B cell (primary cell): ENCODE data around the gene MBD6. TPM values are rescaled to one million over a fixed set of nuclear protein-coding genes. Genes with fewer than 3 reads are reported as not detected.
A peak's percentile ranks its signal among the peaks of the same experiment; 100 is the strongest.

ENCODE experiments used
- ATAC-seq: fragments of 200-7000 bp; cut with Tn5 transposase; one replicate; pipeline ENCODE4 v1.10.0; 2021; ENCODE audit warnings: low read depth, mild to moderate bottlenecking, moderate number of reproducible peaks, moderate library complexity
- CTCF ChIA-PET: fragments of 350-600 bp; sonication (Branson Sonifier 250); formaldehyde crosslinking; loops from one replicate; lab custom pipeline; 2021; ENCODE audit warnings: antibody characterized with exemption, inconsistent platforms; lab: Charles Lee
- POLR2A ChIA-PET: fragments of 350-600 bp; sonication (Branson Sonifier 250); formaldehyde crosslinking; loops from one replicate; lab custom pipeline; 2021; ENCODE audit warnings: antibody characterized with exemption; lab: Charles Lee
- DNase-seq: peaks from one replicate; pipeline ENCODE4 v3.0.0; 2013
- H2AFZ ChIP-seq: 2 replicates; pipeline ENCODE4 v1.6.1; 2012; ENCODE audit warnings: mild to moderate bottlenecking, low read depth, low read length; ENCODE audit not compliant: insufficient read depth, poor library complexity, severe bottlenecking
- H3K27ac ChIP-seq, 2 donors: 1 replicate in 1 of 2; 2 replicates in 1 of 2; pipeline ENCODE4 v1.5.1; 2012 to 2013; ENCODE audit warnings: low read length in 2 of 2, mild to moderate bottlenecking in 2 of 2, moderate library complexity in 1 of 2
- H3K27me3 ChIP-seq, 4 experiments: fragments of 200-600 bp in 1 of 4; sonication (generic) in 1 of 4; replicated peaks in 1 of 4; 1 replicate in 2 of 4; 2 replicates in 2 of 4; pipeline versions ENCODE4 v1.6.1 to v1.7.0; 2013 to 2016; ENCODE audit warnings: low read length in 3 of 4, mild to moderate bottlenecking in 2 of 4, mixed read lengths in 1 of 4, moderate library complexity in 1 of 4; ENCODE audit not compliant: insufficient read depth in 4 of 4, control insufficient read depth in 3 of 4; ENCODE audit errors: control extremely low read depth in 1 of 4
- H3K36me3 ChIP-seq, 2 experiments: replicated peaks in 1 of 2; 1 replicate in 1 of 2; 2 replicates in 1 of 2; pipeline versions ENCODE4 v1.6.1 to v1.7.1; 2013; ENCODE audit warnings: low read length in 1 of 2; ENCODE audit not compliant: insufficient read depth in 2 of 2, control insufficient read depth in 1 of 2; ENCODE audit errors: control extremely low read depth in 1 of 2, extremely low read depth in 1 of 2
- H3K4me1 ChIP-seq, 2 donors: fragments of 200-600 bp in 1 of 2; sonication (generic) in 1 of 2; 1 replicate in 1 of 2; 2 replicates in 1 of 2; pipeline versions ENCODE4 v1.5.1 to v1.6.1; 2013 to 2017; ENCODE audit warnings: low read length in 2 of 2; ENCODE audit not compliant: control insufficient read depth in 2 of 2, insufficient read depth in 2 of 2
- H3K4me2 ChIP-seq: replicated peaks from 2 replicates; pipeline ENCODE3; 2012; ENCODE audit warnings: mild to moderate bottlenecking, low read depth, low read length; ENCODE audit not compliant: poor library complexity, severe bottlenecking
- H3K4me3 ChIP-seq, 5 experiments: fragments of 200-600 bp in 1 of 5; sonication (generic) in 1 of 5; 1 replicate in 3 of 5; 2 replicates in 2 of 5; pipeline versions ENCODE4 v1.5.1 to v1.7.0; 2011 to 2016; ENCODE audit warnings: low read length in 4 of 5, mild to moderate bottlenecking in 4 of 5, low read depth in 2 of 5, control low read depth in 1 of 5, moderate library complexity in 1 of 5; ENCODE audit not compliant: insufficient read depth in 1 of 5; ENCODE audit errors: control extremely low read depth in 1 of 5, extremely low read depth in 1 of 5
- H3K79me2 ChIP-seq: fragments of 200-600 bp; sonication (generic); one replicate; pipeline ENCODE4 v1.6.0; 2016; ENCODE audit warnings: low read length; ENCODE audit not compliant: control insufficient read depth, insufficient read depth
- H3K9ac ChIP-seq: fragments of 200-600 bp; sonication (generic); 2 replicates; pipeline ENCODE4 v1.6.1; 2017; ENCODE audit warnings: mild to moderate bottlenecking, low read length, moderate library complexity
- H3K9me3 ChIP-seq, 3 donors: one replicate each; pipeline versions ENCODE4 v1.6.1 to v1.7.1; 2013; ENCODE audit warnings: low read length in 2 of 3; ENCODE audit not compliant: control insufficient read depth in 2 of 3, insufficient read depth in 1 of 3; ENCODE audit errors: control extremely low read depth in 1 of 3
- H4K20me1 ChIP-seq: 2 replicates; pipeline ENCODE4 v1.6.0; 2012; ENCODE audit warnings: mild to moderate bottlenecking, low read length; ENCODE audit not compliant: insufficient read depth, control insufficient read depth, poor library complexity, severe bottlenecking
- H3K27ac Mint-ChIP-seq: one replicate; pipeline ENCODE4 v1.8.0; 2021; ENCODE audit warnings: mixed read lengths
- H3K27me3 Mint-ChIP-seq: one replicate; pipeline ENCODE4 v1.8.0; 2021; ENCODE audit warnings: mixed read lengths
- H3K4me1 Mint-ChIP-seq: one replicate; pipeline ENCODE4 v1.8.0; 2021; ENCODE audit warnings: mixed read lengths
- H3K4me3 Mint-ChIP-seq: one replicate; pipeline ENCODE4 v1.8.0; 2021; ENCODE audit warnings: mixed read lengths
- H3K9me3 Mint-ChIP-seq: one replicate; pipeline ENCODE4 v1.8.0; 2022; ENCODE audit warnings: mixed read lengths; ENCODE audit not compliant: insufficient read depth
- EZH2 ChIP-seq: IDR thresholded peaks from 2 replicates; pipeline ENCODE4 v1.6.1; 2012; ENCODE audit warnings: borderline replicate concordance, low read depth, mild to moderate bottlenecking, moderate library complexity, low read length; ENCODE audit not compliant: insufficient read depth, poor library complexity, severe bottlenecking
- WGBS: methylation state at CpG from one replicate; pipeline ENCODE4 v1.1.5; 2013; ENCODE audit warnings: missing lambda C conversion rate; ENCODE audit not compliant: insufficient coverage; 5-methylcytosine and 5-hydroxymethylcytosine counted together
- intact Hi-C: fragments of 100-400 bp; cut with micrococcal nuclease; formaldehyde crosslinking; loops from one replicate; pipeline ENCODE4 v1.10.0; 2022
- polyA plus RNA-seq: library from polyadenylated mRNA; depleted of rRNA; stranded (reverse); fragments of >200 nt; gene quantifications from 2 replicates; pipeline ENCODE4 v1.2.3, GENCODE V29; 2012
- total RNA-seq, 2 donors: library from RNA; stranded (reverse); fragments of 120-200 nt in 1 of 2; gene quantifications; 1 replicate in 1 of 2; 2 replicates in 1 of 2; pipeline versions ENCODE4 v1.2.3 to v1.2.4, GENCODE V29; 2013 to 2022
- TF ChIP-seq, protein P1 (sequence below): fragments of 200-600 bp; IDR thresholded peaks from one replicate; pipeline ENCODE4 v1.8.0; 2022; ENCODE audit warnings: antibody characterized with exemption, mild to moderate bottlenecking

Gene MBD6
- total and polyA plus RNA-seq, 2 donors (not counting 1 experiment from before 2014, with no cell fraction given) = 39.4 to 121 TPM

DNA sequence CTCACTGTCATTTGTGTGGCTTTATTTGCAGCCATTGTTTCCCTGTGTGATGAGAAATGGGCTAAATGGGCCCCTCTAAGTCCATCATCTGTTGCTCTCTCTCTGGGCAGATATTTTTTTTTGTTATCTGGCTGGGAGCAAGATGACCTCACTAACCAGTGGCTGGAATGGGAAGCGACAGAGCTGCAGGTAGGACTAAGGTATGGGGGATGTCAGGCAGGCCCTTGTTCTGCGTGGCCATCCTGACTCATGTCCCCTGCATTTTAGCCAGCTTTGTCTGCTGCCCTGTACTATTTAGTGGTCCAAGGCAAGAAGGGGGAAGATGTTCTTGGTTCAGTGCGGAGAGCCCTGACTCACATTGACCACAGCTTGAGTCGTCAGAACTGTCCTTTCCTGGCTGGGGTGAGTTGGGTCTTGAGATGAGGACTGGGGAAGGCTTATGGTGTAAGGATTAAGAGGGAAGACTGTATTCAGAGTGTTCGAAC is 33.4 kb upstream of the MBD6 start:
- peak overlapping the region; percentile 89 for H3K4me3 Mint-ChIP-seq
- TF ChIP-seq, protein P1, sequence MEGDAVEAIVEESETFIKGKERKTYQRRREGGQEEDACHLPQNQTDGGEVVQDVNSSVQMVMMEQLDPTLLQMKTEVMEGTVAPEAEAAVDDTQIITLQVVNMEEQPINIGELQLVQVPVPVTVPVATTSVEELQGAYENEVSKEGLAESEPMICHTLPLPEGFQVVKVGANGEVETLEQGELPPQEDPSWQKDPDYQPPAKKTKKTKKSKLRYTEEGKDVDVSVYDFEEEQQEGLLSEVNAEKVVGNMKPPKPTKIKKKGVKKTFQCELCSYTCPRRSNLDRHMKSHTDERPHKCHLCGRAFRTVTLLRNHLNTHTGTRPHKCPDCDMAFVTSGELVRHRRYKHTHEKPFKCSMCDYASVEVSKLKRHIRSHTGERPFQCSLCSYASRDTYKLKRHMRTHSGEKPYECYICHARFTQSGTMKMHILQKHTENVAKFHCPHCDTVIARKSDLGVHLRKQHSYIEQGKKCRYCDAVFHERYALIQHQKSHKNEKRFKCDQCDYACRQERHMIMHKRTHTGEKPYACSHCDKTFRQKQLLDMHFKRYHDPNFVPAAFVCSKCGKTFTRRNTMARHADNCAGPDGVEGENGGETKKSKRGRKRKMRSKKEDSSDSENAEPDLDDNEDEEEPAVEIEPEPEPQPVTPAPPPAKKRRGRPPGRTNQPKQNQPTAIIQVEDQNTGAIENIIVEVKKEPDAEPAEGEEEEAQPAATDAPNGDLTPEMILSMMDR = no peak
- no peak for TF ChIP-seq EZH2
- Histone ChIP-seq H3K27ac (no peak overlapping the region), H4K20me1 (peaks cover 5% of the 10 kb centered on the region), H3K27me3 (no peaks in the 10 kb centered on the region), H3K36me3 (peaks cover 5 to 30% of the 10 kb centered on the region in 2 experiments), H2AFZ (no peak overlapping the region), H3K4me3 (no peak overlapping the region), H3K9ac (peak overlapping the region; percentile 77), H3K4me1 (peaks cover 15 to 20% of the 10 kb centered on the region in 2 donors), H3K4me2 (peak overlapping the region; percentile 98), H3K79me2 (peaks cover 52% of the 10 kb centered on the region), H3K9me3 (no peaks in the 10 kb centered on the region)
- DNase-seq (no peak), ATAC-seq (no peak)
- WGBS = 100% methylated on average over 3 of the region's 5 CpGs
- peaks cover 25% of the 10 kb centered on the region for H3K4me1 Mint-ChIP-seq
- POLR2A ChIA-PET = interaction anchor here (1.2 kb wide), 1 partner anchor 31 kb away, joined by 11 read pairs; the partner anchor contains the start of gene DDIT3
- intact Hi-C loops = loop anchor here (10.0 kb wide), 1 partner anchor 266 kb away; the partner anchor contains the start of genes CDK4 and MARCHF9
- CTCF ChIA-PET = interaction anchor here (1.0 kb wide), 1 partner anchor 25 kb away, joined by 5 read pairs; no protein-coding TSS in a partner anchor
- no peaks in the 10 kb centered on the region for H3K9me3 Mint-ChIP-seq
- H3K27ac Mint-ChIP-seq = peak overlapping the region; percentile 93
- H3K27me3 Mint-ChIP-seq = no peaks in the 10 kb centered on the region

DNA sequence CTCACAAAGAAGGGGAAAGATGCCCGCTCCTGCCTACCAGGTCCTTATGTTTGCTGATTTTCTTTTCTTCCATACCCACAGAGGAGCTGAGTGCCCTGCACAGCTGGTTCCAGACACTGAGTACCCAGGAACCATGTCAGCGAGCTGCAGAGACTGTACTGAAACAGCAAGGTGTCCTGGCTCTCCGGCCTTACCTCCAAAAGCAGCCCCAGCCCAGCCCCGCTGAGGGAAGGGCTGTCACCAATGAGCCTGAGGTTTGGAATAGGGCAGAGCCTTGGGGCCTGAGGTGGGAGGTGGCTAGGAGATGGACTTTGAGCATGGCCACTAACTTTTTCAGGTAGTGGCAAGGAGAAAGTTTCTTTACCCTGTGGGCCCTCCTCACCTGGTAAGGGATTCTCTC is 32.5 kb upstream of the MBD6 start:
- TF ChIP-seq, protein P1 = no peak
- no peak for TF ChIP-seq EZH2
- DNase-seq (no peak), ATAC-seq (no peak)
- Histone ChIP-seq H3K4me3 (no peak overlapping the region), H4K20me1 (peaks cover 5% of the 10 kb centered on the region), H3K4me1 (peaks cover 15 to 20% of the 10 kb centered on the region in 2 donors), H3K27me3 (no peaks in the 10 kb centered on the region), H3K79me2 (peaks cover 45% of the 10 kb centered on the region), H3K9me3 (no peaks in the 10 kb centered on the region), H3K27ac (no peak overlapping the region), H3K9ac (no peak overlapping the region), H3K36me3 (peaks cover 5 to 30% of the 10 kb centered on the region in 2 experiments), H2AFZ (no peak overlapping the region), H3K4me2 (no peak overlapping the region)
- intact Hi-C loops = no loop called here
- Mint-ChIP-seq H3K4me1 (peaks cover 25% of the 10 kb centered on the region), H3K27ac (no peak overlapping the region), H3K9me3 (no peaks in the 10 kb centered on the region), H3K4me3 (no peak overlapping the region), H3K27me3 (no peaks in the 10 kb centered on the region)
- WGBS = 93% methylated on average over 3 of the region's 4 CpGs
- POLR2A ChIA-PET = interaction anchor here (1.2 kb wide), 1 partner anchor 30 kb away, joined by 11 read pairs; the partner anchor contains the start of gene DDIT3
- CTCF ChIA-PET = interaction anchor here (0.6 to 2.0 kb wide), 3 partner anchors 14 to 46 kb away, joined by 4 to 6 read pairs (median 5); no protein-coding TSS in a partner anchor
